Smooth muscle cell (in vitro differentiated cells): Measurements from ENCODE around the gene A4GALT. TPM values are rescaled to one million over a fixed set of nuclear protein-coding genes. Genes with fewer than 3 reads are reported as not detected.
"Not testable (repeated sequence)": the region's sequence is repeated elsewhere in the genome, so short reads cannot be mapped to it uniquely, and the experiment has no call there.

Experiments
- DNase-seq: peaks from one replicate; lab custom pipeline; 2025; ENCODE audit not compliant: unreplicated experiment; lab: John Stamatoyannopoulos, UW
- H2AFZ ChIP-seq: fragments of 200-600 bp; sonication (generic); 2 replicates; pipeline ENCODE4 v1.6.0; 2016; ENCODE audit warnings: antibody characterized with exemption, low read depth, mild to moderate bottlenecking
- H3F3A ChIP-seq: fragments of 200-600 bp; sonication (generic); 2 replicates; pipeline ENCODE4 v1.6.0; 2017; ENCODE audit warnings: antibody characterized with exemption, low read depth
- H3K27ac ChIP-seq: fragments of 200-600 bp; sonication (generic); 2 replicates; pipeline ENCODE4 v1.5.1; 2016; ENCODE audit warnings: low read depth, mild to moderate bottlenecking
- H3K27me3 ChIP-seq: fragments of 200-600 bp; sonication (generic); 2 replicates; pipeline ENCODE4 v1.6.1; 2016; ENCODE audit warnings: low read depth, mild to moderate bottlenecking
- H3K36me3 ChIP-seq: fragments of 200-600 bp; sonication (generic); 2 replicates; pipeline ENCODE4 v1.5.1; 2016; ENCODE audit warnings: low read depth
- H3K4me1 ChIP-seq: fragments of 200-600 bp; sonication (generic); 2 replicates; pipeline ENCODE4 v1.5.1; 2016; ENCODE audit warnings: low read depth
- H3K4me2 ChIP-seq: fragments of 200-600 bp; sonication (generic); 2 replicates; pipeline ENCODE4 v1.6.0; 2016; ENCODE audit warnings: mild to moderate bottlenecking
- H3K4me3 ChIP-seq: fragments of 200-600 bp; sonication (generic); 2 replicates; pipeline ENCODE4 v1.5.1; 2016; ENCODE audit warnings: mild to moderate bottlenecking
- H3K79me2 ChIP-seq: fragments of 200-600 bp; sonication (generic); 2 replicates; pipeline ENCODE4 v1.6.0; 2016; ENCODE audit warnings: low read depth, mild to moderate bottlenecking
- H3K9ac ChIP-seq: fragments of 200-600 bp; sonication (generic); 2 replicates; pipeline ENCODE4 v1.6.0; 2016; ENCODE audit warnings: low read depth
- H3K9me3 ChIP-seq: fragments of 200-600 bp; sonication (generic); replicated peaks from 2 replicates; pipeline ENCODE4 v1.5.1; 2016; ENCODE audit warnings: low read depth
- H4K20me1 ChIP-seq: fragments of 200-600 bp; sonication (generic); 2 replicates; pipeline ENCODE4 v1.6.0; 2016; ENCODE audit warnings: low read depth
- WGBS: methylation state at CpG from one replicate; pipeline ENCODE4 v1.1.7; 2016; ENCODE audit warnings: low lambda C conversion rate; 5-methylcytosine and 5-hydroxymethylcytosine counted together
- polyA plus RNA-seq: library from polyadenylated mRNA; unstranded; fragments of >200 nt; fragmentation: Nextera tagmentation; extraction: Ambion mirVana; gene quantifications from 2 replicates; pipeline ENCODE4 v1.2.1, GENCODE V29; 2016
- total RNA-seq: library from RNA; depleted of rRNA; stranded (reverse); fragments of >200 nt; gene quantifications from 2 replicates; pipeline ENCODE4 v1.2.3, GENCODE V29; 2014
- TF ChIP-seq, protein P1 (sequence below): fragments of 200-600 bp; sonication (generic); IDR thresholded peaks from 2 replicates; pipeline ENCODE4 v1.5.1; 2017; ENCODE audit warnings: borderline replicate concordance, mild to moderate bottlenecking, antibody characterized with exemption; ENCODE audit not compliant: insufficient read depth, poor library complexity, severe bottlenecking

A4GALT gene
- total and polyA plus RNA-seq, 2 experiments from 2014 or later: 0.99 to 1.6 TPM

DNA sequence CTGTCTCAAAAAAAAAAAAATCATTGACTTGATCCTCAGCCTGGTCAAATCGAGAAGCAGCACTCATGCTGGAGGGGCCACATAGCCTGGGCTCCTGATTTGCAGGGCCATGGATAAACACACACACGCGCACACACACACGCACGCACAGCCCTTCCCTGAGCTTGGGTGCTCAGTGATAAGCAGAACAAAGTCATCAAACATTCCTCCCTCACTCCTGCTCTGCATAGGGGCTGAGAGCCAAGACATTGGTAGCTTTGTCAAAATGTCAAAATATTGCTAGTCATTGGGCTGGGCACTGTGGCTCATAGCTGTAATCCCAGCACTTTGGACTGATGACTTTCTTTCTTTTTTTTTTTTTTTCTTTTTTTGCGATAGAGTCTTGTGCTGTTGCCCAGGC lies 34.0 kb upstream of the A4GALT start:
- Histone ChIP-seq H3K79me2 (no peaks in the 10 kb centered on the region), H3F3A (no peaks in the 10 kb centered on the region), H3K9ac (no peak overlapping the region), H3K27ac (no peak overlapping the region), H2AFZ (no peak overlapping the region), H3K4me2 (no peak overlapping the region), H3K4me3 (no peak overlapping the region), H4K20me1 (no peaks in the 10 kb centered on the region), H3K4me1 (peaks cover 2% of the 10 kb centered on the region), H3K36me3 (no peaks in the 10 kb centered on the region), H3K27me3 (no peaks in the 10 kb centered on the region), H3K9me3 (no peaks in the 10 kb centered on the region)
- 77% methylated on average over 6 of the region's 6 CpGs for WGBS
- TF ChIP-seq, protein P1, sequence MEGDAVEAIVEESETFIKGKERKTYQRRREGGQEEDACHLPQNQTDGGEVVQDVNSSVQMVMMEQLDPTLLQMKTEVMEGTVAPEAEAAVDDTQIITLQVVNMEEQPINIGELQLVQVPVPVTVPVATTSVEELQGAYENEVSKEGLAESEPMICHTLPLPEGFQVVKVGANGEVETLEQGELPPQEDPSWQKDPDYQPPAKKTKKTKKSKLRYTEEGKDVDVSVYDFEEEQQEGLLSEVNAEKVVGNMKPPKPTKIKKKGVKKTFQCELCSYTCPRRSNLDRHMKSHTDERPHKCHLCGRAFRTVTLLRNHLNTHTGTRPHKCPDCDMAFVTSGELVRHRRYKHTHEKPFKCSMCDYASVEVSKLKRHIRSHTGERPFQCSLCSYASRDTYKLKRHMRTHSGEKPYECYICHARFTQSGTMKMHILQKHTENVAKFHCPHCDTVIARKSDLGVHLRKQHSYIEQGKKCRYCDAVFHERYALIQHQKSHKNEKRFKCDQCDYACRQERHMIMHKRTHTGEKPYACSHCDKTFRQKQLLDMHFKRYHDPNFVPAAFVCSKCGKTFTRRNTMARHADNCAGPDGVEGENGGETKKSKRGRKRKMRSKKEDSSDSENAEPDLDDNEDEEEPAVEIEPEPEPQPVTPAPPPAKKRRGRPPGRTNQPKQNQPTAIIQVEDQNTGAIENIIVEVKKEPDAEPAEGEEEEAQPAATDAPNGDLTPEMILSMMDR: no peak
- no peak for DNase-seq

GRCh38 chr22:42752912-42753311 lies 32.2 kb upstream of the A4GALT start:
- Histone ChIP-seq H3K4me3 (no peak overlapping the region), H3K36me3 (no peaks in the 10 kb centered on the region), H3K27ac (no peak overlapping the region), H3K27me3 (no peaks in the 10 kb centered on the region), H2AFZ (no peak overlapping the region), H3F3A (no peaks in the 10 kb centered on the region), H3K79me2 (no peaks in the 10 kb centered on the region), H4K20me1 (no peaks in the 10 kb centered on the region), H3K9ac (no peak overlapping the region), H3K4me2 (no peak overlapping the region), H3K4me1 (peaks cover 18% of the 10 kb centered on the region), H3K9me3 (no peaks in the 10 kb centered on the region)
- 73% methylated on average over 7 of the region's 7 CpGs for WGBS
- TF ChIP-seq, protein P1: no peak
- DNase-seq: no peak

DNA sequence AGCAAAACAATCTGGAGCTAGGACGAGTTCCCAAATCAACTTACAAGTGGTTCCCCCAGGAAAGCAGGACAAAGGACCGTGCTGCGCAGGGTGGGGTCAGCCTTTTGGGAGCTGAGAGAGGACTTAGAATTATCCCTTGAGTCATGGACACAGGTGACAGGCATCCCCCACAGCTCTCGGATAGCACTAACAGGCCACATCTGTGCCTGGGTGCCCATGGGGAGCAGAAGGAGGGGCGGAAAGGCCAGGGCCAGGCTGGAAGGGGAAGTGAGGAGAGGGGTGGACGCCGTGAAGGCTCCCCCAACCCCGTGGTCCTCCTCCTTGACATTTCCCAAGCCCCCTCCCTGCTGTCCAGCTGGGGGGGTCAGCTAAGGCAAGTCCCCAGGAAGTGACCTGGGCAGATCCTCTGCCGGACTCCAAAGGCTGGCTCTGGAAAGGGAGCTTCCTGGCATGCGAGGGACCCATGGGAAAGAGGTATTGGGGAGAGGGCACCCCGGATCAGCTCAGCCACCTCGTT lies 31.6 kb upstream of the A4GALT start:
- no peak overlapping the region for H2AFZ ChIP-seq
- WGBS: 80% methylated on average over 12 of the region's 12 CpGs

DNA sequence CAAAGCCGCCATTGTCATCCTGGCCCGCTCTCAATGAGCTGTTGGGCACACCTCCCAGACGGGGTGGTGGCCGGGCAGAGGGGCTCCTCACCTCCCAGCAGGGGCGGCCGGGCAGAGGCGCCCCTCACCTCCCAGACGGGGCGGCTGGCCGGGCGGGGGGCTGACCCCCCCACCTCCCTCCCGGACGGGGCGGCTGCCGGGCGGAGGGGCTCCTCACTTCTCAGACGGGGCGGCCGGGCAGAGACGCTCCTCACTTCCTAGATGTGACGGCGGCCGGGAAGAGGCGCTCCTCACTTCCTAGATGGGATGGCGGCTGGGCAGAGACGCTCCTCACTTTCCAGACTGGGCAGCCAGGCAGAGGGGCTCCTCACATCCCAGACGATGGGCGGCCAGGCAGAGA lies 29.8 kb upstream of the A4GALT start:
- not testable (repeated sequence) for H3K4me2 ChIP-seq, DNase-seq, H3K27ac ChIP-seq, H3K27me3 ChIP-seq, H2AFZ ChIP-seq, H3K9ac ChIP-seq, H3K79me2 ChIP-seq, H4K20me1 ChIP-seq, H3K9me3 ChIP-seq, H3K4me3 ChIP-seq, H3F3A ChIP-seq, H3K36me3 ChIP-seq
- H3K4me1 ChIP-seq: peaks cover 21% of the 10 kb centered on the region
- WGBS: 93% methylated on average over 6 of the region's 28 CpGs

More for the DNA sequence above, 31.6 kb upstream of the A4GALT start:
- Histone ChIP-seq H4K20me1 (no peaks in the 10 kb centered on the region), H3K27ac (no peak overlapping the region), H3K4me3 (no peak overlapping the region), H3K4me2 (no peak overlapping the region), H3K27me3 (no peaks in the 10 kb centered on the region), H3K79me2 (no peaks in the 10 kb centered on the region), H3F3A (peaks cover 4% of the 10 kb centered on the region), H3K4me1 (peaks cover 23% of the 10 kb centered on the region), H3K9ac (no peak overlapping the region), H3K36me3 (no peaks in the 10 kb centered on the region), H3K9me3 (no peaks in the 10 kb centered on the region)
- TF ChIP-seq, protein P1: no peak
- DNase-seq: no peak
